Loucy (cell line): ENCODE data around the gene CCDC69.

Experiments
- H2AFZ ChIP-seq: fragments of 200-600 bp; sonication (generic); 2 replicates; pipeline ENCODE4 v1.6.0; 2016; ENCODE audit warnings: antibody characterized with exemption, mild to moderate bottlenecking, low read length, moderate library complexity
- H3F3A ChIP-seq: fragments of 200-600 bp; 2 replicates; pipeline ENCODE4 v1.6.0; 2016; ENCODE audit warnings: antibody characterized with exemption, low read depth, mild to moderate bottlenecking
- H3K27me3 ChIP-seq: fragments of 200-600 bp; sonication (generic); 2 replicates; pipeline ENCODE4 v1.6.1; 2014; ENCODE audit warnings: low read length, mild to moderate bottlenecking; ENCODE audit not compliant: insufficient read depth, poor library complexity, severe bottlenecking
- H3K36me3 ChIP-seq: fragments of 200-600 bp; sonication (generic); 2 replicates; pipeline ENCODE4 v1.6.1; 2016; ENCODE audit warnings: low read length; ENCODE audit not compliant: insufficient read depth
- H3K4me1 ChIP-seq: fragments of 200-600 bp; sonication (generic); 2 replicates; pipeline ENCODE4 v1.5.1; 2014; ENCODE audit warnings: low read length, mild to moderate bottlenecking; ENCODE audit not compliant: insufficient read depth, poor library complexity, severe bottlenecking
- H3K4me2 ChIP-seq: fragments of 200-600 bp; sonication (generic); 2 replicates; pipeline ENCODE4 v1.6.0; 2014; ENCODE audit warnings: antibody characterized with exemption, low read length, low read depth, mild to moderate bottlenecking; ENCODE audit not compliant: poor library complexity, severe bottlenecking
- H3K4me3 ChIP-seq: fragments of 200-600 bp; sonication (generic); 2 replicates; pipeline ENCODE4 v1.5.1; 2014; ENCODE audit warnings: low read length, mild to moderate bottlenecking, mixed read lengths; ENCODE audit not compliant: poor library complexity, severe bottlenecking
- H3K79me2 ChIP-seq: fragments of 200-600 bp; sonication (generic); 2 replicates; pipeline ENCODE4 v1.6.1; 2014; ENCODE audit warnings: low read length; ENCODE audit not compliant: insufficient read depth
- H3K9ac ChIP-seq: fragments of 200-600 bp; sonication (generic); 2 replicates; pipeline ENCODE4 v1.6.0; 2014; ENCODE audit warnings: mild to moderate bottlenecking, low read depth, low read length, moderate library complexity; ENCODE audit not compliant: poor library complexity, severe bottlenecking
- H3K9me2 ChIP-seq: fragments of 200-600 bp; sonication (generic); replicated peaks from 2 replicates; pipeline ENCODE4 v1.6.1; 2016; ENCODE audit warnings: low read depth, low read length, mixed read lengths
- H3K9me3 ChIP-seq: fragments of 200-600 bp; sonication (generic); 2 replicates; pipeline ENCODE4 v1.6.1; 2014; ENCODE audit warnings: mild to moderate bottlenecking, antibody characterized with exemption, low read length, low read depth; ENCODE audit not compliant: insufficient read depth
- H4K20me1 ChIP-seq: fragments of 200-600 bp; sonication (generic); 2 replicates; pipeline ENCODE4 v1.6.0; 2014; ENCODE audit warnings: antibody characterized with exemption, low read length, mild to moderate bottlenecking; ENCODE audit not compliant: insufficient read depth, poor library complexity, severe bottlenecking
- EZH2phosphoT487 ChIP-seq: fragments of 200-600 bp; IDR thresholded peaks from 2 replicates; pipeline ENCODE4 v1.6.1; 2018; ENCODE audit warnings: antibody characterized with exemption, mild to moderate bottlenecking, moderate library complexity, borderline replicate concordance
- TF ChIP-seq, protein P1 (sequence below): fragments of 200-600 bp; sonication (generic); conservative IDR thresholded peaks from 2 replicates; pipeline ENCODE4 v1.5.1; 2014; ENCODE audit warnings: mild to moderate bottlenecking, antibody characterized with exemption, low read length

Gene CCDC69

DNA sequence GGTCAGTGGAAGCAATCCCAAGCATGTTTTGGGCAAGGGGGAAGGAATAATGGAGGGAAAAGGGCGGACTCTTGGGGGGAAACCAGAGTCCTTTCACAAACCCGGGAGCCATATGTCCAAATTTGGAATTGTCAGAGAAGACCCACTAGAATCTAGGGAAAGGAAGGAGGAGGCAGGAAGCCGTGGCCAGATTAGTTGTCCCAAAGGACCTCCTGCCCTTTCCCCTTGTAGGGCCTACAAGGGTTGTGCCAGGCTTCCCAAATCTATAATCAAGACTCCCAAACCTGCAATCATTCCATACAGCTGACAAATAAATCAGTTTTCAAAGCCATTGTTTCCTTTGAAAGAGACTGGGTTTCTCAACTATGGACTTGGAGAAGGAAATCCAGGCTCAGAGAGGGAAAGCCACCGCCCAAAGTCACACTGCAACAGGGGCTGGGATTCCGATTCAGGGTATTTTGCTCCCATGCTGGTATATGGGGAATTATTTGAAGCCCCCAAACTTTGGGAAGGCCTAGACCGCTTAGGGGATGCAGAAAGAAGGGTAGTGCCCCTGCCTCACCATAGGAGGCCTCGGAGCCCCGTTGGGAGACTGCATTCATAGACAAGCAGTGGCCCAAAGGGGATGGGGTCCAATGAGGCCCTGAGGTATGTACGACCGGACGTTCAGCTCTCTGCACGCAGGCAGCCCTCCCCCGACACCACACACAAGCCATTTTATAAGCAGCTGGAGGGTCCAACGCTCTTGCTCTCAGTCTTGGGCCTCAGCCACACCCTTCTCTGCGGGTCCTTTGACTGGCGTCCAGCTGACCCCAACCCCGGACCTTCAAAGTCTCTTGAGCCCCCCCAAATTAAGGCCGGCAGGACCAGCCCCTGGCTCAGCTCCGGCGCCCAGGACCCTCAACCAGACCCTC, 67.1 kb downstream of the CCDC69 start:
- peaks cover 70% of the 10 kb centered on the region for H3K79me2 ChIP-seq
- no peaks in the 10 kb centered on the region for H3K27me3 ChIP-seq
- H3K9ac ChIP-seq: peak overlapping the region; percentile 90
- TF ChIP-seq EZH2phosphoT487: no peak
- TF ChIP-seq, protein P1, sequence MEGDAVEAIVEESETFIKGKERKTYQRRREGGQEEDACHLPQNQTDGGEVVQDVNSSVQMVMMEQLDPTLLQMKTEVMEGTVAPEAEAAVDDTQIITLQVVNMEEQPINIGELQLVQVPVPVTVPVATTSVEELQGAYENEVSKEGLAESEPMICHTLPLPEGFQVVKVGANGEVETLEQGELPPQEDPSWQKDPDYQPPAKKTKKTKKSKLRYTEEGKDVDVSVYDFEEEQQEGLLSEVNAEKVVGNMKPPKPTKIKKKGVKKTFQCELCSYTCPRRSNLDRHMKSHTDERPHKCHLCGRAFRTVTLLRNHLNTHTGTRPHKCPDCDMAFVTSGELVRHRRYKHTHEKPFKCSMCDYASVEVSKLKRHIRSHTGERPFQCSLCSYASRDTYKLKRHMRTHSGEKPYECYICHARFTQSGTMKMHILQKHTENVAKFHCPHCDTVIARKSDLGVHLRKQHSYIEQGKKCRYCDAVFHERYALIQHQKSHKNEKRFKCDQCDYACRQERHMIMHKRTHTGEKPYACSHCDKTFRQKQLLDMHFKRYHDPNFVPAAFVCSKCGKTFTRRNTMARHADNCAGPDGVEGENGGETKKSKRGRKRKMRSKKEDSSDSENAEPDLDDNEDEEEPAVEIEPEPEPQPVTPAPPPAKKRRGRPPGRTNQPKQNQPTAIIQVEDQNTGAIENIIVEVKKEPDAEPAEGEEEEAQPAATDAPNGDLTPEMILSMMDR: peak; percentile 23; the same call in 1 of the 2 replicates
- no peaks in the 10 kb centered on the region for H3F3A ChIP-seq
- peaks cover 60% of the 10 kb centered on the region for H3K4me1 ChIP-seq
- H3K4me3 ChIP-seq: peak overlapping the region; percentile 95
- H3K36me3 ChIP-seq: no peaks in the 10 kb centered on the region
- no peaks in the 10 kb centered on the region for H3K9me2 ChIP-seq
- peak overlapping the region; percentile 98 for H3K4me2 ChIP-seq
- H4K20me1 ChIP-seq: peaks cover 27% of the 10 kb centered on the region
- no peaks in the 10 kb centered on the region for H3K9me3 ChIP-seq
- H2AFZ ChIP-seq: peak overlapping the region; percentile 84

DNA sequence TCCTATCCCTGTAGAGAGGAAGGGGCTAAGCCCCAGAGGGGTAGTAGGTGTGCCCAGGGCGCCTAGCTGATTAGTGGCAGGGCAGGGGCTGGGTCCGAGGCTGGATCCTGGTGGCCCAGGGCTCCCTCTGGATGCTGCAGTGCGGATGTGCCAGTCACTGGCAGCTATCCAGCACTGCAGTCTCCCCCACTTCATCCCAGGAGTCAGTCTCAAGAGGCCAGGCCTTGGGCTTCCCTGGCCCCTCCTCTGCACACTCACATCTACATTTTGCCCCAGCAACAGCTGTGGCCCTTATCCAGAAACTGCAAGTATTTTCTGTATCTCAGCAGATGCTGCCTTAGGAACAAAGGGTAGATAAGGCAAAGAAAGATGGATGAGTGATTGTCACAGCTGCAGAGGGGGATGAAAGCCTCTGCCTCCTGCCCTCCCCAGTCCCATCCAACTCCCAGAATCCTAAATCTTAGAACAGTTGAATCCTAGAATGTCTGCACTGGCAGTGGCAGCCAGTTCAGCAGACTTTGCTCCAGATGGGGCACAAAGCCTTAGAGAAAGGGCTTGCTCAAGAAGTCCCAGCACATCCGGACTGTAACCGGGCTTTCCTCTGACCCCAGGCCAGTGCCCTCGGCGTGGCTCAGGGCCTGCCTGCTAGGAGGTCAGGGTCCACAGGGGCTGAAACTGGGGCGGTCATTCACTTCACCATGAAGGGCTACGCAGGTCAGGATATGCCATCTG, 68.0 kb downstream of the CCDC69 start:
- Histone ChIP-seq H3K4me3 (peak overlapping the region; percentile 95), H4K20me1 (peaks cover 27% of the 10 kb centered on the region), H3K79me2 (peaks cover 78% of the 10 kb centered on the region), H2AFZ (no peak overlapping the region), H3K9me2 (no peaks in the 10 kb centered on the region), H3K4me2 (peak overlapping the region; percentile 98), H3K9me3 (no peaks in the 10 kb centered on the region), H3K36me3 (no peaks in the 10 kb centered on the region), H3K27me3 (no peaks in the 10 kb centered on the region), H3F3A (peaks cover 5% of the 10 kb centered on the region), H3K4me1 (peaks cover 68% of the 10 kb centered on the region), H3K9ac (peak overlapping the region; percentile 90)
- no peak for TF ChIP-seq EZH2phosphoT487
- TF ChIP-seq, protein P1: no peak

DNA sequence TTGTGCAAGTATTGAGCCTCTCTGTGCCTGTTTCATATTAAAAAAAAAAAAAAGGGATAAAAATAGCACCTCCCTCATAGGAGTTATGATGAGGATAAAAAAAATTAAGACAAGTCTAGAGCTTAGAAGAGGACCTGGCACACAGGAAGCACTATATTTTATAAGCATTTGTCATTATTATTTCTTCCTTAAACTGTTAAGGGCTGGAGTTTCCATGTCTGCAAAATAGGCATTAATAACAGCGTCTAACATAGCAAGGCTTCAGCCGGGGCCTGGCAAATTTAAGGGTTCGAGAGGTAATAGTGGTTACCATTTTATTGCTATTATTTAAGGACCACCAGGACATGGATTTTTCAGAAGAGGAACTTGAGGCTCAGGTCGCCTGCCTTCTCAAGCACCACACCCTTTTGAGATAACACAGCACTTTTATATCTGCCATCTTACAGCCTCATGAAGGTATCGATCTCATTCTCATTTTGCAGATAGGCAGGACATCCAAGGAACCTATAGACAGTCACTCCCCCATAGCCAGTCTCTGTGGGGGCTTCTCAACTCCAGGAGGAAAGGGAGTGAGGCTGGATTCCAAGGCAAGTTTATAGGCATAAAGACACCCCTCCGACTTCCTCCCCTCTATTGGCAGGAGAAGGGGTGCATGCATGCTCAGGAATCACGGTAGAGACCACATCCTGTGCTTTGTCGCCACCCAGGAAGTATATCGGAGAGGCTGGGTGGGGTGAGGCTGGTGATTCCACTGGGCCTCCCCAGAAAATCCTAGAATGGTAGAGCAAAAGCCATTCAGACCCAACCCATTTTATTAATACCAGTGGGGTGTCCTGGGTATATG, 68.7 kb downstream of the CCDC69 start:
- peaks cover 27% of the 10 kb centered on the region for H4K20me1 ChIP-seq
- peaks cover 75% of the 10 kb centered on the region for H3K4me1 ChIP-seq
- no peak overlapping the region for H2AFZ ChIP-seq
- H3K27me3 ChIP-seq: no peaks in the 10 kb centered on the region
- H3K4me2 ChIP-seq: peak overlapping the region; percentile 98
- no peak for TF ChIP-seq EZH2phosphoT487
- TF ChIP-seq, protein P1: no peak
- H3K79me2 ChIP-seq: peaks cover 82% of the 10 kb centered on the region
- peak overlapping the region; percentile 90 for H3K9ac ChIP-seq
- H3F3A ChIP-seq: peaks cover 9% of the 10 kb centered on the region
- H3K4me3 ChIP-seq: peak overlapping the region; percentile 95
- H3K9me3 ChIP-seq: no peaks in the 10 kb centered on the region
- no peaks in the 10 kb centered on the region for H3K9me2 ChIP-seq
- H3K36me3 ChIP-seq: no peaks in the 10 kb centered on the region
